ENCODE data around the gene RNF32. TPM values are rescaled to one million over a fixed set of nuclear protein-coding genes. Genes with fewer than 3 reads are reported as not detected.
A peak's percentile ranks its signal among the peaks of the same experiment; 100 is the strongest.

Gene RNF32
- 2.3 and 2.4 TPM in 2 replicates for total RNA-seq

DNA sequence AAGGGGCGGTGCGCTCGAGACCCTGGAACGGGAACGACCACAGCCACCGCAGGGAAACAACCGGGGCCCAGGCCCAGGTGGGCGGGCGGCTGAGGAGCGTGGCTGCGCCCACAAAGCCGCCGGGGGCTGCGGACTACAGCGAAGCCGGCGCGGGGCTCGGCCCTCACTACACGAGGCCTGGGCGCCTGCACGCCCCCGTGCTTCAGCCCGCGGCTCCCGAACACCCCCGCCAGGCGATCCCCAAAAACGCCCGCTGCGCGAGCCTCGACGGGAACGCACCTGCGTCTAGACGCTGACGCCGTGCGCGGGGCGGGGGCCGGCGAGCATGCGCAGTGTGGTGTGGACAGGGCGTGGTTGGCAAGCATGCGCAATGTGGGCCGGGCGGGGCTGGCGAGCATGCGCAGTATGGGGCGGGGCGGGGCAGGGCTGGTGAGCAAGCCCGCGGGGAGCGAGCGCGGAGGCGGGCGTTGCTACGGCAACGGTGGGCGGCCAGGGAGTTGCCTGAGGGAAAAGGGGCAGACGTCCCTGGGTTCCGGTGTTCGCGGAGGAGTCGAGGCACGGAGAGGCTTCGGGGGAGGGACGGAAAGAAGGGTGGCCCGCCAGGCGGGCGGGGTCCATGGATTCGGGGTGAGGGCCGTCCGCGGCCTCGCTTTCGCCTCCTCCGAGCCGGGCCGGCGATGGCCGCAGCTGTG is at the start of gene RNF32:
RNF32 (plus strand) TSS at position 518 of the 692 bp plus-strand sequence. CDS start 3,104 bp downstream, outside the sequence.
- Mint-ChIP-seq H3K27ac (peak within 1 kb of the TSS; percentile 99), H3K27me3 (peaks cover 11% of the 10 kb centered on the region), H3K36me3 (ENCODE audit: low read depth) (peaks cover 24% of the 10 kb centered on the region), H3K4me3 (peak within 1 kb of the TSS; percentile 97), H3K9me3 (no peaks in the 10 kb centered on the region), H3K4me1 (peaks cover 41% of the 10 kb centered on the region)
- peak; percentile 99 for DNase-seq
- intact Hi-C loops (cut with micrococcal nuclease): loop anchor here (1.0 to 5.0 kb wide), 5 partner anchors 27 to 309 kb away; partner anchors contain the start of genes LMBR1 and NOM1

DNA sequence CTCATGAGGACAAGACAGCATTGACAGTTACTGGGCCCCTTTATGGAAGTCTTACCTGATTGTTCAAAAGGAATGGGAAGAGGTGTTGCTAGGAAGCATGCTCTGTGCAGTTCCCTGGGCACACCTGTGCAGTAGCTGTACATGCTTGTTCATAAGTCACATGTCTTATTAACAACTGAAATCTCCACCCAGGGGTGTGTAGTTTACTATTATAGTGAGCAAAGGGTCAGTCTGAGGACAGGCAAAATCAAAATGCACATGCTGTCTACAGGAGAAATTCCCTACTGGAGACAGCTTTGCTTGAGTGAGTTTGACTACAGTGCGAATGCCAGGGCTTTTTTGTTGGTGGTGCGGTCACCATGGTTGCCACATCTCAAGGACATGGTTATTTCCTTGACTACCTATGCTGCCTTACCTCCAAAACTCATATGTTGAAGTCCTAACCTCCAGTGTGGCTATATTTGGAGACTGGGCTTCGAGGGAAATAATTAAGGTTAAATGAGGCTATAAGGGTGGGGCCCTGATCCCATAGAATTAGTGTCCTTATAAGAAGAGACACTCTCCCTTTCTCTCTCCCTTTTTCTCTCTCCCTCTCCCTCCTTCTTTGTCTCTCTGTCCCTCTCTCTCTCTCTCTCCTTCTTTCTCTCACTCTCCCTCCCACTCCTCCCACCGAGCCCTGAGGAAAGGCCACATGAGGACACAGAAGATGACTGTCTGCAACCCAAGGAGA is 48.3 kb upstream of the RNF32 start:
- DNase-seq: no peak
- Mint-ChIP-seq H3K36me3 (ENCODE audit: low read depth) (no peaks in the 10 kb centered on the region), H3K4me1 (no peaks in the 10 kb centered on the region), H3K27ac (no peak overlapping the region), H3K9me3 (peaks cover 4% of the 10 kb centered on the region), H3K4me3 (no peak overlapping the region), H3K27me3 (peaks cover 12% of the 10 kb centered on the region)
- intact Hi-C loops (cut with micrococcal nuclease): no loop called here

DNA sequence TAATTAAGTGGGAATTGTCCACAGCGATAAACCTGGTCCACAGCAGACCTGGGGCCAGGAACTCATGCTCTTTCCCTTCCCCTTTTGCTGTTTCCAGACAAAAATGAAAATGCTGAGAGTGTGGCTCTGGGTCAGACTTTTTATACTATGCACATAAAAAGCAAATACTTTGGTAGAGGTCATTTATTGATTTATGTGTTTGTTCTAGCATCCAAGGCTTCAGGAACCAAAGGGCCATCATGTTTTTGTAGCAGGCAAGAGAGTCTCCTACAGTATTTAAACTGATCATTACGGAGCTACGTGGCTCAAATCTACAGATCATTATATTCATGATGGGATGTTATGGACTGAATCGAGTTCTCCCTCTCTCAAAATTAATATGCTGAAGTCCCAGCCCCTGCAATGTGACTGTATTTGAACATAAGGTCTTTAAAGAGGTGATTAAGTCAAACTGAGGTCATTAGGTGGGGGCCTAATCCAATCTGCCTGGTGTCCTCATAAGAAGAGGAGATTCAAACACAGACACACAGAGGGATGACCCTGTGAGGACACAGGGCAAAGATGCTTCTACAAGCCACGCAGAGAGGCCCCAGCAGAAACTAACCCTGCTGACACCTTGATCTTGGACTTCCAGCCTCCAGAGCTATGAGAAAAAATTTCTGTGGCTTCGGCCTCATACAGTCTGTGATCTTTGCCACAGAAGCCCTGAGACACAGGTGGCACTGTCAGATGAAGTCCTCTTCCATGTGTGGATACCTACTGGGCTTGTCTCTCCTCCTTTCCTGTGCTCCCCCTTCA is 46.1 kb upstream of the RNF32 start:
- H3K9me3 Mint-ChIP-seq: peaks cover 8% of the 10 kb centered on the region
- intact Hi-C loops (cut with micrococcal nuclease): no loop called here
- H3K4me3 Mint-ChIP-seq: no peak overlapping the region
- no peaks in the 10 kb centered on the region for H3K4me1 Mint-ChIP-seq
- no peaks in the 10 kb centered on the region for H3K36me3 Mint-ChIP-seq (ENCODE audit: low read depth)
- no peak for DNase-seq
- no peak overlapping the region for H3K27ac Mint-ChIP-seq
- peaks cover 11% of the 10 kb centered on the region for H3K27me3 Mint-ChIP-seq

DNA sequence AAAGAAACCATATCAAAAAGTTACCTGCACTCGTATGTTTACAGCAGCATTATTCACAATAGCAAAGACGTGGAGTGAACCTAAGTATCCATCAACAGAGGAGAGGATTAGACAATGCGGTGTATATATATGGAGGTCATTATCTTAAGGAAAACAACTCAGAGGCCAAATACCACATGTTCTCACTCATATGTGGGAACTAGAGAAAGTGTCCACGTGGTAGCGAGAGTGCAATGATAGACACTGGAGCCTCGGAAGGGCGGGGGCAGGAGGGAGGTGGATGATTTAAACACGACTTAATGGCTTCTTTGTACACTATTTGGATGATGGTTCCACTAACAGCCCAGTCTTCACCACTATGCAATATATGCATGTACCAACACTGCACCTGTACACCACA is 40.1 kb upstream of the RNF32 start:
- no peak overlapping the region for H3K4me3 Mint-ChIP-seq
- H3K4me1 Mint-ChIP-seq: peaks cover 5% of the 10 kb centered on the region
- no peak for DNase-seq
- peaks cover 4% of the 10 kb centered on the region for H3K9me3 Mint-ChIP-seq
- intact Hi-C loops (cut with micrococcal nuclease): no loop called here
- no peak overlapping the region for H3K27ac Mint-ChIP-seq
- no peaks in the 10 kb centered on the region for H3K36me3 Mint-ChIP-seq (ENCODE audit: low read depth)
- H3K27me3 Mint-ChIP-seq: peaks cover 26% of the 10 kb centered on the region

DNA sequence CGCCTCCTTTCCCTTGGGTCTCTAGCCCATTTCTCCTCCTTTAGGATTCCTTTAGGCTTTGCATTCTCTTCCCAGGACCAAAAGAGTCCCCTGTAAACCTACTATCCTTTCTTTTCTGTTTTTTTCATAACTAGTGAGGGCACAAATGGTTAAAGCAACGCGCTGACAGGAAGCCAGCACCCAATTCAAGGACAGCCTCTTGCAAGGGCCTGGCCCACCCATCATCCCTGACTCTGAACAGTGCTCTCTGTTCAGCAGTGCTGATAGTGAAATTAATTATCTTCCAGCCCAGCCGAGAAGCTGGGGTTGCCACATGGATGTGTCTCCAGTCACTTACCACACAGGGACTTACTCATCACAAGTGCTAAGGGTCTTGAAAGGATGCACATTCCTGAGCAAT is 38.3 kb upstream of the RNF32 start:
- intact Hi-C loops (cut with micrococcal nuclease): no loop called here
- peaks cover 5% of the 10 kb centered on the region for H3K4me1 Mint-ChIP-seq
- no peak overlapping the region for H3K27ac Mint-ChIP-seq
- H3K27me3 Mint-ChIP-seq: peaks cover 28% of the 10 kb centered on the region
- no peak overlapping the region for H3K4me3 Mint-ChIP-seq
- no peak for DNase-seq
- H3K36me3 Mint-ChIP-seq (ENCODE audit: low read depth): no peaks in the 10 kb centered on the region
- peaks cover 4% of the 10 kb centered on the region for H3K9me3 Mint-ChIP-seq

DNA sequence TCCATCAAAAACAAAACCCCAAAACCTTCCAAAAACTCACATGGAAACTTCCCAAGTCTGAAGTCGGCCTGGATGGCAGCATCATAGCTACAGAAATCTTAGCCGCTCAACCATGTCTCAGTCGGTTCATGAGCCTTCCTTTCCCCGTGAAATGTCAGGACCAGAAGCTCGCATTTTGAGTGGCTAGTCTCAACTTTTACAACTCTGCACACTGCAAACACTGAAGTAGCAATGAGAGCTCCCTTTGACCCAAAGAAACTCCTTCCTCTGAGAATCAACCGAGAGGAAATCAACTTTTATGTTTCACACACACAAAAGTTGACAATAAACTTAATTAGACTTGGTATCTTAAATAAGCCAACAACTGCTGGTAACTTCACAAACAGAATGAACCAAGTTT is 37.6 kb upstream of the RNF32 start:
- Mint-ChIP-seq H3K4me1 (peaks cover 5% of the 10 kb centered on the region), H3K27ac (no peak overlapping the region), H3K36me3 (ENCODE audit: low read depth) (no peaks in the 10 kb centered on the region), H3K27me3 (peaks cover 31% of the 10 kb centered on the region), H3K4me3 (no peak overlapping the region), H3K9me3 (peaks cover 4% of the 10 kb centered on the region)
- intact Hi-C loops (cut with micrococcal nuclease): no loop called here
- no peak for DNase-seq

DNA sequence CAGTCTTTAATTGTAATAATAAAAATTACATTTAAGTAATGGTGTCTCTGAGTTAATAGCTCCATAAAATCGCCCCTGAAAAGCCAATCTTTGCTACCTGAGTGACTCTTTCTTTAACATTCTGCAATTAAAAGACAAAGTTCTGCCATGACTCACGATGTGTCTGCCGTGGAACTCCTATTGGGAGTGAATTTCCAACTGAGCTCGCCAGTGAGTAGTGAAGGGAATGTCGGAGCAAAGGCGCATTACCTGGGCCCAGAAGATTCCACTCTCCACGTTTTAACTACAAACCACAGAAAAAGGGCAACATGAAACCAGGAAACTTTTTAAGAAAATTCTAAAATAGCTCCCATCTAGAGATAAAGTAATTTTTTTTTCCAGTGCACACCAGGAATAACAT is 36.9 kb upstream of the RNF32 start:
- Mint-ChIP-seq H3K4me3 (no peak overlapping the region), H3K27me3 (peaks cover 33% of the 10 kb centered on the region), H3K9me3 (no peaks in the 10 kb centered on the region), H3K27ac (no peak overlapping the region), H3K4me1 (peaks cover 5% of the 10 kb centered on the region), H3K36me3 (ENCODE audit: low read depth) (no peaks in the 10 kb centered on the region)
- DNase-seq: no peak
- intact Hi-C loops (cut with micrococcal nuclease): no loop called here

DNA sequence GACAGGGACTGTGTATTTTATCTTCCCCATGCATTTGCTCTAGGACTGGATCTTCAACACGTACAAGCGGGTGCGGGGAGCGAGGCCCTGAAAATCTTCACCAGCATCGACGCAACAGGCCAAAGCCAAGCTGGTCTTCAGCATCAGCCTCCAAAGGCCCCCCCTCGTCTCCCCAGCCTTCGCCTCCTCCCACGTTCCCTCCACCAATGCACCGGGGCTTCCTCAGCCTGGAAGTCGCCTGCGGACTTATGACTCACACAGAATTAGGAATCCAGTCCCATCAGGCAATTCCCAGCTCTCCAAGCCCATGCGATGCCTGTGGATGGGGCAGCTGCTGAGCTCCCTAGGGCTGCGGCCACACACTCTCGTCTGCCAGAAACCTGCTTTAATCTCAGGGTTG is 36.3 kb upstream of the RNF32 start:
- intact Hi-C loops (cut with micrococcal nuclease): no loop called here
- Mint-ChIP-seq H3K4me3 (no peak overlapping the region), H3K9me3 (no peaks in the 10 kb centered on the region), H3K36me3 (ENCODE audit: low read depth) (no peaks in the 10 kb centered on the region), H3K27me3 (peaks cover 39% of the 10 kb centered on the region), H3K4me1 (peaks cover 8% of the 10 kb centered on the region), H3K27ac (no peak overlapping the region)
- peak; percentile 42 for DNase-seq

DNA sequence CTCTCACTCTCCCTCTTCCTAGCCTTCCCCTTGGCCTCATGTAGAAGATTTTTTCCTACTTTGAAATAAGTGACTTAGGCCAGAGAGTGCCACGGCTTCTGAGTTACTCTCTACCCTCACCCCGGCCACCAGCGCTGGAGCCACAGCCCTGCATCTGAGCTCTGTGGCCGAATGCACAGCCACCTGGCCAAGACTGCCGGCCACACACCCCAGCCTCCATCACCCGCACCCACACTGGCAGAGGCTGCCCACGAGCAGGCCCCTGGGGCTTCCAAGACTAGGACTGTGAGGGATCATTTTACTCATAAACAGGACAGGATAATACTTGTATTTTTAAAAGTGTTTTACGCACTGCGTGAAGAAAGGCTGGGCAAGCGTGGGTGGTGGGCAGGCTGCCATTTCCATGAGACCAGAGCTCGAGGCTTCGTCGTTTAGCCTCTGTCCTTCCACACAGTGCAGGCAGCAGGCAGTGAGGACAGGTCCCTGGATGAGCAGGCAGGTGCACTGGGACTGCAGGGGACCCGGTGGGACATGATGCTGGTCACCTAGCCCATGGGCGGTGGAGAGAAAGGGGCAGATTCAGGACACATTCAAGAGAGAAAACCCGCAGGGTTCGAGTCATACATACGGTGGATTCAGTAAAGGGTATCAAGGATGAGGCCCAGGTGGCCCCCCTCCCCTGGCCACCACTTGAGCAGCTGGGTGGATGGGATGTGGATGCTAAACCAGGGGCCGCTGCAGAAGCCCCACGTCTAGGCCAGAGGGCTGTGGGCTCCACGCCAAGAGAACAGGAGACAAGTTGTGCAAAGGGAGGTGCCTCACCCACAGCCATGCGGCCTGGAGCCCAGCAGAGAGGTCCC is 35.5 kb upstream of the RNF32 start:
- peak; percentile 51 for DNase-seq
- Mint-ChIP-seq H3K9me3 (no peaks in the 10 kb centered on the region), H3K4me3 (no peak overlapping the region), H3K27me3 (peaks cover 47% of the 10 kb centered on the region), H3K36me3 (ENCODE audit: low read depth) (no peaks in the 10 kb centered on the region), H3K4me1 (peaks cover 8% of the 10 kb centered on the region), H3K27ac (no peak overlapping the region)
- intact Hi-C loops (cut with micrococcal nuclease): no loop called here

DNA sequence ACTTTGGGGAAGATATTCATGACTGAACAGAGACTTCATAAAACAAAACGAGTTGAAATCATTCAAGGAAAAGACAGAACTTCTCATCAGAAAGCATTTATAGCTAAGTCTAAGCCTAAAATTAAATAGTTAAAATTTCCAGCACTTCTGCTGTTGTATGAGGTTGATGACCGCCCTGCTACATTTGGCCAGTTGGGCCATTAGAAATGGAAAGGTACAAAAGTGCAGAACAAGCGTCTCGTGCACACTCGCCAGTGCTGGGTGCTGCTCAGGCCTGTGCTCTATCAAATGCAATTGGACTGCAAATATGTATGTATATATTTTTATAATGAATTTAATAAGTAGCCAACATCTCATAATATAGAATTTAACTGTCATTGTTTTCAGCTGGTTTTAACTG is 34.4 kb upstream of the RNF32 start:
- H3K36me3 Mint-ChIP-seq (ENCODE audit: low read depth): no peaks in the 10 kb centered on the region
- H3K4me1 Mint-ChIP-seq: peaks cover 8% of the 10 kb centered on the region
- H3K27me3 Mint-ChIP-seq: peaks cover 52% of the 10 kb centered on the region
- H3K27ac Mint-ChIP-seq: no peak overlapping the region
- no peaks in the 10 kb centered on the region for H3K9me3 Mint-ChIP-seq
- no peak for DNase-seq
- no peak overlapping the region for H3K4me3 Mint-ChIP-seq
- intact Hi-C loops (cut with micrococcal nuclease): no loop called here

DNA sequence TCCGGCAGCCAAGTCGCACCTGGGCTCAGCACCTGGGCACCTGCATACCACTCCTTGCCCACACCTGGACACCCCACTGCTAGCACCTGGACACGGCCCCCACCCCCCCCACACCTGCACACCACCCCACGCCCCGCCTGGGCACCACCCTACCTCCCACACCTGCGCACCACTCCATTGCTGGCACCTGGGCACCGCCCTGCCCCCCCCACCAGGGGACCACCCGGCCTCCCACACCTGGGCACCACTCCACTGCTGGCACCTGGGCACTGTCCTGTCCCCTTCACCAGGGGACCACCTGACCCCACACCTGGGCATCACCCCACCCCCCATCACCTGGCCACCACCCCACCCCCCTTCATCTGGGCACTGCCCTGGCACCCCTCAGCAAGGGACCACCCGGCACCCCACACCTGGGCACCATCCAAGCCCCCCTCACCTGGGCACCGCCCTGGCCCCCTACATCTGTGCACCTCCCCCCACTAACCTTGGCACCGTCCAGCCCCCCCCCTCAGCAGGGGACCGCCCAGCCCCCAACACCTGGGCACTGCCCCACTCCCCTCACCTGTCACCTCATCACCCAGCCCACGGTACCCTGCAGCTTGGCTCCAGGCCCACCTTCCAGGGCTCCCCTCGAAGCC is 33.8 kb upstream of the RNF32 start:
- Mint-ChIP-seq H3K27me3 (peaks cover 50% of the 10 kb centered on the region), H3K9me3 (no peaks in the 10 kb centered on the region)

DNA sequence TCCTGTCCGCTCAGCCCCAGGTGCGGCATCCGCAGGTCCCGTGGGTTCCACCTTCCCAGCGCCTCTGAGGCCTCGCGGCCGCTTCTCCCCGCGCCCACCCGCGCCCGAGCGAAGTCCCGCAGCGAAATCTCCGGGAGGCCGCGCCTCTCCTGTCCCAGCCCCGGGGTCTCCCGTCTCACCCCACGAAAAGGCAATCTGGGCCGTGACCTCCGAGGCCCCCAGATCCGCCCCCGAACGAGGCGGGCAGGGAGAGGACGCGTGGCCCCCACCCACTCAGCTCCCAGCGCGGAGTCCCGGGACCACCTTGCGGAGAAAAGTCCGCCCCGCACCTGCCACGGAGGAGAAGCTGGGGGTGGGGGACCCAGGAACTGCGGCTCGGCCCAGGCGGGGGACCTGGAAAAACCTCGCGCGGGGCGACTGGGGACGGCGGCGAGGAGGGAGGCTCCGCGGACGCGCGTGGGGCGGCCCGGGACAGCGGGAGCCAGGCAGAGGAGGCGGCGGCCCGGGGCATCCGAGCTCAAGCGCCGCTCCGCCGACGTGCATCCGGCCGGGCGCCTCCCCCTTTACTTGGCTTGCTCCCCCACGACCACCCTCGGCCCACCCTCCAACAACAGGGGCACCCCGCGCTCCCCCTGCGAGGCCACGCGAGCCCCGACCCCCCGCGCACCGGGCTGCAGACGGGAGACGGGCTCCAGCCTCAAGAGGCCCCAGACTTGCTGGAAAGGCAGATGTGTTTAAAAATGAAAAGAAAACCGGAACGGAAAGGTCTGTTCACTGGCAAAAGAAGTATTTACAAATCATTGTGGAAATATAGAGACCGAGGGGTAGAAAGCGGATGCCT is 33.0 kb upstream of the RNF32 start:
- peak; percentile 57 for DNase-seq
- H3K4me3 Mint-ChIP-seq: peak overlapping the region; percentile 37
- H3K27ac Mint-ChIP-seq: no peak overlapping the region
- H3K27me3 Mint-ChIP-seq: peaks cover 45% of the 10 kb centered on the region
- H3K36me3 Mint-ChIP-seq (ENCODE audit: low read depth): no peaks in the 10 kb centered on the region
- H3K4me1 Mint-ChIP-seq: peaks cover 15% of the 10 kb centered on the region
- H3K9me3 Mint-ChIP-seq: no peaks in the 10 kb centered on the region
- intact Hi-C loops (cut with micrococcal nuclease): no loop called here

More for the DNA sequence above, 33.8 kb upstream of the RNF32 start:
- no peak for DNase-seq
- Mint-ChIP-seq H3K4me3 (no peak overlapping the region), H3K4me1 (peaks cover 12% of the 10 kb centered on the region), H3K27ac (no peak overlapping the region), H3K36me3 (ENCODE audit: low read depth) (no peaks in the 10 kb centered on the region)
- intact Hi-C loops (cut with micrococcal nuclease): no loop called here

All from activated CD4-positive, alpha-beta T cell treated with anti-CD3 and anti-CD28 coated beads, Interleukin-2, amount 10 ng/mL, durations not matched to agents 24 days and 14 days (primary cell).